Activated T-cell treated with anti-CD3 and anti-CD28 coated beads, Interleukin-2, amount 50 U/mL, for 72 hours (primary cell): ENCODE measurements around the gene RBBP6. TPM values are rescaled to one million over a fixed set of nuclear protein-coding genes. Genes with fewer than 3 reads are reported as not detected.
"Not testable (repeated sequence)": the region's sequence is repeated elsewhere in the genome, so short reads cannot be mapped to it uniquely, and the experiment has no call there.

Experiments used
- ATAC-seq, 2 donors: fragments of 150-1000 bp; cut with Tn5 transposase; replicated peaks in 1 of 2; 2 replicates each; pipeline ENCODE4 v1.10.0; 2021; ENCODE audit warnings: moderate library complexity in 2 of 2, mild to moderate bottlenecking in 1 of 2
- DNase-seq, 2 donors: peaks; one replicate each; pipeline ENCODE4 v3.0.0; 2021 to 2022; ENCODE audit warnings: mixed read lengths in 1 of 2
- H3K27ac Mint-ChIP-seq: one replicate; pipeline ENCODE4 v1.8.0; 2022; ENCODE audit warnings: mild to moderate bottlenecking, moderate library complexity, mixed read lengths
- H3K27me3 Mint-ChIP-seq: one replicate; pipeline ENCODE4 v1.8.0; 2022; ENCODE audit warnings: low read depth, mixed read lengths
- H3K36me3 Mint-ChIP-seq, 2 donors: one replicate each; pipeline ENCODE4 v1.8.0; 2022; ENCODE audit warnings: mixed read lengths in 2 of 2, mild to moderate bottlenecking in 1 of 2; ENCODE audit not compliant: insufficient read depth in 2 of 2
- H3K4me1 Mint-ChIP-seq: one replicate; pipeline ENCODE4 v1.8.0; 2022; ENCODE audit warnings: low read depth, mixed read lengths
- H3K4me3 Mint-ChIP-seq, 2 donors: one replicate each; pipeline ENCODE4 v1.8.0; 2022; ENCODE audit warnings: mild to moderate bottlenecking in 2 of 2, mixed read lengths in 2 of 2, moderate library complexity in 2 of 2
- H3K9me3 Mint-ChIP-seq, 2 donors: one replicate each; pipeline ENCODE4 v1.8.0; 2022; ENCODE audit warnings: mixed read lengths in 2 of 2
- total RNA-seq, 2 donors: library from RNA; stranded (reverse); gene quantifications; one replicate each; pipeline ENCODE4 v1.2.3, GENCODE V29; 2022

Gene RBBP6
- total RNA-seq = 10 to 100 TPM; 91.3 to 94.1 TPM

DNA sequence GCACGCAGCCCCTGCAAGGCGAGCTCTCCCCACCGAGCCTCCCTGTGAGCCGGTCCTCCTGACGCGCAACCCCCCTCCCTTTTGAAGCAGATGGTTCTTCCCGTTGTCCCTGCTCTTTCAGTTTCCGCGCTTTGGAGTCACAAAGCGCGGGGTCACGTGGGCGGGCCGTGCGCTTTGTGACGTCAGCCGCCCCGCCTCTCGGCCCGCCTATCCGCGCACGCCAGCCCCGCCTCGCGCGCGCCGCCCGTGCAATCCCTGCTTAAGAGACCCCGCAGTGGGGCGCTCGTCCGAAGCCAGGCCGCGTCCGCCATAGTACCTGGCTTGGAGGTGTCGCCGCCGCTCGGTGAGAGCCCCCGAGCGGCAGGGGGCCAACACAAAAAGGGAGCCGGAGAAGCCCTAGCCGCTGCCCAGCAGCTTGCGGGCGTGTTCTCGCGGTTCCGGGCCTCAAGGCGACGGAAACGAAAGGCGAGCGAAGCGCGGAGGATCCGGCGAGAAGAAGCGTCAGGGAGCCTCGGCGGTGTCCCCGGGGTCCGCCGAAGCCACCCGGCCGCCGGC is at the start of gene RBBP6:
Gene RBBP6, plus strand, starts transcription at position 272 of the 555 bp plus-strand sequence. CDS start 1,061 bp downstream, outside the sequence.
- DNase-seq (peak; percentile 95 to 97), ATAC-seq (peak; percentile 90 to 94)
- H3K36me3 Mint-ChIP-seq = peaks cover 15 to 28% of the 10 kb centered on the region in 2 donors
- H3K27me3 Mint-ChIP-seq = no peaks in the 10 kb centered on the region
- peak within 1 kb of the TSS; percentile 99 to 100 for H3K4me3 Mint-ChIP-seq
- H3K9me3 Mint-ChIP-seq = no peaks in the 10 kb centered on the region
- peak within 1 kb of the TSS; percentile 100 for H3K27ac Mint-ChIP-seq
- peaks cover 41% of the 10 kb centered on the region for H3K4me1 Mint-ChIP-seq

DNA sequence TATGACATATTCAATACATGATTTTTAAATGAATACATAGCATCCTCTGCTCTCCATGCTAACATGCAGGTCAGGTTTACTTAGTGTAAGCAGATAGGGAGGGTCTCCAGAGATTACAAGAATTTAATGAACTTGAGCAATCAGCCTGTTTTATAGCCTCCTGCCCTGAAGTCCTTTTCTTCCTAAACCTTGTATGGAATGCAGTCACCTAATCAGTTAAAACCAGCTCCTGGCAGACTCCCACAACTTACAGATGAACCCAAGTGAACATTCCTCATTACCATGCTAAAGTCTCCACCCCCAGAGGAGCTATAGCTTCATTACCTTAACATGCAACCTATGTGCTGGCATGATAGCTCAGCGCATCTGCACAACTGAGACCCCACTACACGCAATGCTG is 48.5 kb upstream of the RBBP6 start:
- Mint-ChIP-seq H3K9me3 (peaks cover 2% of the 10 kb centered on the region in 2 donors), H3K4me3 (no peak overlapping the region), H3K27ac (no peak overlapping the region), H3K27me3 (peaks cover 21% of the 10 kb centered on the region), H3K36me3 (peaks cover 3 to 4% of the 10 kb centered on the region in 2 donors), H3K4me1 (no peaks in the 10 kb centered on the region)
- ATAC-seq (no peak), DNase-seq (no peak)

DNA sequence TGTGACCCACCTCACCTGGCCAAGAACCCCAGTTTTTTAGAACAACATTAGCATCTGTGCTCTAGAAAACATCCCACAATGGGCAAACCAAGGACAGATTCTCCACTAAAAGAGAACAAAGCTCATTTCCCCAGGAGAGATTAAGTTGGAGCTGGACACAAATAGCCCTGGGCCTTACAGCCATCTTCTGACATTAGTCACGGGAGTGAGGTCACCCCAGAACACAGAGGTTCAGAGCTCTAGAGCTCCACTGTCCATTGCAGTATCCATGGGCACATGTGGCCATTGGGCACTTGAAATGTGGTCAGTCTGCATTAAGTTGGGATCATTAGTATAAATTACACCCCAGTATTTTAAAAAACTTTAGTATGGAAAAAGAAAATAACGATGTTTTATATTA is 47.6 kb upstream of the RBBP6 start:
- Mint-ChIP-seq H3K4me1 (no peaks in the 10 kb centered on the region), H3K27me3 (peaks cover 21% of the 10 kb centered on the region), H3K27ac (no peak overlapping the region), H3K4me3 (no peak overlapping the region), H3K36me3 (peaks cover 3 to 4% of the 10 kb centered on the region in 2 donors), H3K9me3 (peaks cover 2% of the 10 kb centered on the region in 2 donors)
- ATAC-seq (no peak), DNase-seq (no peak)

- DNase-seq (no peak), ATAC-seq (no peak)
- no peaks in the 10 kb centered on the region for H3K4me1 Mint-ChIP-seq
- H3K4me3 Mint-ChIP-seq = no peak overlapping the region
- H3K27ac Mint-ChIP-seq = no peak overlapping the region
- H3K9me3 Mint-ChIP-seq = no peaks in the 10 kb centered on the region
- H3K27me3 Mint-ChIP-seq = peaks cover 15% of the 10 kb centered on the region
- peaks cover 2% of the 10 kb centered on the region in 2 donors for H3K36me3 Mint-ChIP-seq
Measured at GRCh38 chr16:24493821-24494220, 45.5 kb upstream of the RBBP6 start.

DNA sequence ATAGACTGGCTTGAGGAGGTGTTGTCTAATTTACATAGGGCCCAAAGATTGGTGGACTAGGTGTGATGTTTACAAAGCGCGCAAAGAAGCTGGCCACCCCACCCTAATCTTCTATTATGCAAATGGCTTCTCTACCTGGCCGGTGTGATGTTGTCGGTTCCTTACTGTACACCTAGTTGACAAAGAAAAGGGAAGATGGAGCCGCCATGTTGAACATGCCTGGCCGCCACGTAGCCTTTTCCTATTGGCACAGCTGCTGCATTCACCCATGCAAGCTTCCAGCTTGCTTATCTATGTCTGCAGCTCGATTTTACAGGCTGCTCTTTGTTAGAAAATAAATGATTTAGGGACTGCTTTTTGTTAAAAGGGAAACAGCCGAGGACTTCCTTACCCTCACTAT is 44.2 kb upstream of the RBBP6 start:
- not testable (repeated sequence) for H3K36me3 Mint-ChIP-seq, H3K4me1 Mint-ChIP-seq, H3K9me3 Mint-ChIP-seq, DNase-seq, ATAC-seq, H3K27ac Mint-ChIP-seq, H3K4me3 Mint-ChIP-seq
- peaks cover 11% of the 10 kb centered on the region for H3K27me3 Mint-ChIP-seq

DNA sequence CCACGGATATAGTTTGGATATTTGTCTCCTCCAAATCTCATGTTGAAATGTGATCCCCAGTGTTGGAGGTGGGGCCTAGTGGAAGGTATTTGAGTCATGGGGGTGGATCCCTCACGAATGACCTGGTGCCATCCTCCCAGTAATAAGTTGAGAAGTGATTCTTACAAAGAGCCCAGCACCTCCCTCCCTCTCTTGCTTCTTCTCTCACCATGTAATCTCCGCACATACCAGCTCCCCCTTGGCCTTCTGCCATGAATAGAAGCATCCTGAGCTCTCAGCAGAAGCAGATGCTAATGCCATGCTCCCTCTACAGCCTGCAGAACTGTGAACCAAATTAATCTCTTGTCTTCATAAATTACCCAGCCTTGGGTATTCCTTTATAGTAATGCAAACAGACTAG is 41.9 kb upstream of the RBBP6 start:
- no peaks in the 10 kb centered on the region for H3K36me3 Mint-ChIP-seq
- DNase-seq (no peak), ATAC-seq (no peak)
- no peak overlapping the region for H3K27ac Mint-ChIP-seq
- H3K4me1 Mint-ChIP-seq = no peaks in the 10 kb centered on the region
- peaks cover 7% of the 10 kb centered on the region for H3K27me3 Mint-ChIP-seq
- H3K9me3 Mint-ChIP-seq = no peaks in the 10 kb centered on the region
- H3K4me3 Mint-ChIP-seq = no peak overlapping the region

DNA sequence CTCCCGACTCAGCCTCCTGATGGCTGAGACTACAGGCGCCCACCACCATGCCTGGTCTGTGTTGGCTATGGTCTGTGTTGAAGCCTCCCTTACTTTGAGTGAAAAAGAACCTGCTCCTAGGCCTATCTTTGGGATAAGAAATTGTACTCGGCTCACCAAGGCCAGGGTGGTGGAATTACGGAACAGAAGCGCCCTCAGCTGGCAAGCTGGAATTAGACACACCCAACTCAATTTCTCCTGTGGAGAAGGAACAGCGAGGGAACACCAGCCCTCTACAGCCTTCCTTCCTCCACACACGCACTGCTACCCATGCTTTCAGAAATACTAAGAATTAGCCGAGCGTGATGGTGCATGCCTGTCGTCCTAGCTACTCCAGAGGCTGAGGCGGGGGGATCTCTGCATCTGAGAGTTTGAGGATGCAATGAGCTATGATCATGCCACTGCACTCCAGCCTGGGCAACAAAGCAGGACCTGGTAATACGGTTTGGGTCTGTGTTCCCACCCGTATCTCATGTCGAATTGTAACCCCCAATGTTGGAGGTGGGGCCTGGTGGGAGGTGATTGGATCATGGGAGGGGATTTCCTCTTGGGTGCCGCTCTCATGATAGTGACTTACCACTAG is 40.1 kb upstream of the RBBP6 start:
- Mint-ChIP-seq H3K27me3 (no peaks in the 10 kb centered on the region), H3K4me1 (no peaks in the 10 kb centered on the region), H3K4me3 (no peak overlapping the region), H3K27ac (no peak overlapping the region), H3K36me3 (no peaks in the 10 kb centered on the region), H3K9me3 (no peaks in the 10 kb centered on the region)
- peak; percentile 10 to 23 for DNase-seq
- ATAC-seq = no peak

DNA sequence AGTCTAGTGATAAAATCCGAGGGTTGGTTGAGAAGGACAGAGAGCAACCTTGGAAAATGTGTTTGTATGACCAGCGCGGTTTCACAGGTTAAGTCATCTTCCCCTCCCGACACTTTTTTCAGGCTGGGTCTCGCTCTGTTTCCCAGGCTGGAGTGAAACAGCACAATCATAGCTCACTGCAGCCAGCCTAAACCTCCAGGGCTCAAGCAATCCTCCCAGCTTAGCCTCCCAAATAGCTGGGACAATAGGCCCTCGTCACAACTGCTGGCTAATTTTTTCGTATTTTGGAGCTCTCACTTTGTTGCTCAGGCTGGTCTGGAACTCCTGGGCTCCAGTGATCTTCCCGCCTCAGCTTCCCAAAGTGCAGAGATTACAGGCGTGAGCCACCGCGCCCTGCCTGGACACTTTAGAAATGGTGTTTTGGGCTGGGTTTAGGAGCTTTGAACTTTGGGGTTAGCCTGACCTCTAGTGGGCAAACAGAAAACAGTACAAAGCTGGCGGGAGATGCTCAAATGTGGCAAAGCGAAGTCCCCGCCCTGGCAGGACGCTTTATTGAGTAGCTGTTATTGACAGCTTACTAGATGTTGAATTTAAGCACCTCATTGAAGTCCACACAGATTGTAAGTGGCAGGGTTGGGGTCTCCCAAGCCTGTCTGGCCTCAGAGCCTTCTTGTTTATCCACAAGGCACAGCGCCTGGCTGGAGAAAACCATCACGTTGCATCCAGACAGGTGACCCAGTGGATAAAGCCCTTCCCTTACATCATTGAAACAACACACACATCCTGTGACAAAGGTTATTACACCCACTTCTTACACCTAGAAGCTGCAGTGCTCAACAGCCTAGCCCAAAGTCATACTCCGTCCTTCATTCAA is 34.7 kb upstream of the RBBP6 start:
- no peak overlapping the region for H3K27ac Mint-ChIP-seq
- no peaks in the 10 kb centered on the region for H3K9me3 Mint-ChIP-seq
- no peaks in the 10 kb centered on the region for H3K27me3 Mint-ChIP-seq
- no peaks in the 10 kb centered on the region for H3K4me1 Mint-ChIP-seq
- ATAC-seq = peak; percentile 82 to 84
- no peaks in the 10 kb centered on the region for H3K36me3 Mint-ChIP-seq
- peak; percentile 46 to 61 for DNase-seq
- no peak overlapping the region for H3K4me3 Mint-ChIP-seq

DNA sequence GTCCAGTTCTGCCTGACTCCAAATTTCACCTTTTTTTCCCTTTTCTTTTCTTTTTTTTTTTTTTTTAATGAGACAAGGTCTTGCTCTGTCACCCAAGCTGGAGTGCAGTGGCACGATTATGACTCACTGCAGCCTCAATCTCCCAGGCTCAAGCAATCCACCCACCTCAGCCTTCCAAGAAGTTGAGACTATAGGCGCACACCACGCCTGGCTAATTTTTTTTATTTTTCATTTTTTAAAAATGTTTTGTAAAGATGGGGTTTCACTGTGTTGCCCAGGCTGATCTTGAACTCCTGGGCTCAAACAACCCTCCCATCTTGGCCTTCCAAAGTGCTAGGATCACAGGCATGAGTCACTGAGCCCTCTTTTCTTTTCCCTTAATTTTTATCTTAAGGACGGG is 33.4 kb upstream of the RBBP6 start:
- no peak overlapping the region for H3K27ac Mint-ChIP-seq
- ATAC-seq = no peak
- no peak for DNase-seq
- no peak overlapping the region for H3K4me3 Mint-ChIP-seq
- no peaks in the 10 kb centered on the region for H3K36me3 Mint-ChIP-seq
- H3K27me3 Mint-ChIP-seq = no peaks in the 10 kb centered on the region
- H3K9me3 Mint-ChIP-seq = no peaks in the 10 kb centered on the region
- no peaks in the 10 kb centered on the region for H3K4me1 Mint-ChIP-seq

- H3K27me3 Mint-ChIP-seq = no peaks in the 10 kb centered on the region
- no peaks in the 10 kb centered on the region for H3K36me3 Mint-ChIP-seq
- H3K4me1 Mint-ChIP-seq = no peaks in the 10 kb centered on the region
- no peak for DNase-seq
- H3K9me3 Mint-ChIP-seq = no peaks in the 10 kb centered on the region
- ATAC-seq = no peak
- no peak overlapping the region for H3K27ac Mint-ChIP-seq
- no peak overlapping the region for H3K4me3 Mint-ChIP-seq
Measured at GRCh38 chr16:24507959-24508480, 31.3 kb upstream of the RBBP6 start.

DNA sequence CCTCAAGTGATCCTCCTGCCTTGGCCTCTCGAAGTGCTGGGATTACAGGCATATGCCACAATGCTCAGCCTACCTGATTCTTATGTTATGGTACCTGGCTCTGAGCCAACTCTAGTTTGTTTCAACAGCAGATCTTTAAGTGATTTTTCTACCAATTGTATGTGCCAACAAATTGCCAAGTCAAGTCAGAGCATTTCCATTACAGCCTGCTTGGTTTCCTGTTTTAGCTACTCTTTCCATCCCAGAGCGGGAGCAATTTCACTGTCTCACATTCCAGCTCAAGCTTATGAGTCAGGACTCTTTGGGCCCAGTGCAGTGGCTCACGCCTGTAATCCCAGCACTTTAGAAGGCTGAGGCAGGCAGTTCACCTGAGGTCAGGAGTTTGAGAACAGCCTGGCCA is 30.8 kb upstream of the RBBP6 start:
- no peak overlapping the region for H3K4me3 Mint-ChIP-seq
- H3K36me3 Mint-ChIP-seq = no peaks in the 10 kb centered on the region
- ATAC-seq (no peak), DNase-seq (no peak)
- no peaks in the 10 kb centered on the region for H3K9me3 Mint-ChIP-seq
- H3K27ac Mint-ChIP-seq = no peak overlapping the region
- no peaks in the 10 kb centered on the region for H3K4me1 Mint-ChIP-seq
- no peaks in the 10 kb centered on the region for H3K27me3 Mint-ChIP-seq

GRCh38 chr16:24509536-24509935 is 29.8 kb upstream of the RBBP6 start:
- DNase-seq (no peak), ATAC-seq (peak in 1 of 2 donors; percentile 50)
- H3K4me3 Mint-ChIP-seq = no peak overlapping the region
- no peaks in the 10 kb centered on the region for H3K4me1 Mint-ChIP-seq
- H3K27me3 Mint-ChIP-seq = no peaks in the 10 kb centered on the region
- no peaks in the 10 kb centered on the region for H3K36me3 Mint-ChIP-seq
- H3K27ac Mint-ChIP-seq = no peak overlapping the region
- no peaks in the 10 kb centered on the region for H3K9me3 Mint-ChIP-seq

DNA sequence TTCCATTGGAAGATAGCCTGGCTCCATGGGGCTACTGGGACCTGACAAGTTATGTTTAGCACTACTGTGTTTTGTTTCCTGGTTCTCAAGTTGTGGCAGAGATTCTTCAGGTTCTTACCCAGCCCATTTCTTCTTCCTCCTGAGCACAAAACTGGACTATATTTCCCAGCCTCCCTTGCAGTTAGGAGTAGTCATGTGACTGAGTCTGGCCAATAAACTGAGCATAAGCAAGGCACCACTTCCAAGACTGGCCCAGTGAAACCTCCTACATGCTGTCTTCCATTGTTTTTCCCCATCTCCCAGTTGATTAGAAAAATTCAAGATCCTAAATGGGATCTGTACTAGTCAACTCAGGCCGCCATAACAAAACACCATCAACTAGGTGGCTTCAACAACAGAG is 28.2 kb upstream of the RBBP6 start:
- no peak for DNase-seq
- no peak for ATAC-seq
- Mint-ChIP-seq H3K27ac (no peak overlapping the region), H3K36me3 (no peaks in the 10 kb centered on the region), H3K9me3 (no peaks in the 10 kb centered on the region), H3K4me1 (no peaks in the 10 kb centered on the region), H3K4me3 (no peak overlapping the region), H3K27me3 (peaks cover 5% of the 10 kb centered on the region)
